ENCODE results near the gene ACTL9.

ACTL9 gene

GRCh38 chr19:8654591-8655339, 43.8 kb downstream of the ACTL9 start:
- Histone ChIP-seq H2BK15ac (replicated peaks; ENCODE audit: low read depth) (no peak overlapping the region), H3K4me1 (ENCODE audit: control insufficient read depth, low read depth, low read length) (no peaks in the 10 kb centered on the region), H3K9ac (ENCODE audit: low read length) (no peak overlapping the region), H3K23ac (ENCODE audit: low read length) (no peak overlapping the region), H3K36me3 (ENCODE audit: control insufficient read depth, insufficient read depth, low read length) (no peaks in the 10 kb centered on the region), H3K4me3 (ENCODE audit: low read length) (no peak overlapping the region), H4K8ac (ENCODE audit: low read depth, low read length) (no peak overlapping the region), H3K4ac (ENCODE audit: low read depth, low read length) (no peak overlapping the region), H4K5ac (ENCODE audit: low read length) (no peak overlapping the region), H3K4me2 (ENCODE audit: low read length) (no peak overlapping the region), H3K27ac (ENCODE audit: low read depth, low read length) (no peak overlapping the region), H2BK120ac (ENCODE audit: low read depth, low read length) (no peak overlapping the region), H2BK5ac (ENCODE audit: low read length) (no peak overlapping the region), H3K56ac (ENCODE audit: low read length) (peak overlapping the region; percentile 58), H2AK5ac (ENCODE audit: low read length) (no peak overlapping the region), H3K79me1 (ENCODE audit: low read length) (no peaks in the 10 kb centered on the region), H3K79me2 (ENCODE audit: control insufficient read depth, insufficient read depth, low read length) (no peaks in the 10 kb centered on the region), H3K18ac (ENCODE audit: low read length) (no peak overlapping the region), H3K27me3 (ENCODE audit: insufficient read depth, low read length, poor library complexity) (no peaks in the 10 kb centered on the region)
- peak; percentile 68 for DNase-seq
- WGBS (ENCODE audit: extremely low coverage, insufficient coverage, low lambda C conversion rate) = no CpG with 5 or more reads among the region's 15 CpGs

- Histone ChIP-seq H3K56ac (ENCODE audit: low read length) (no peak overlapping the region), H3K79me1 (ENCODE audit: low read length) (no peaks in the 10 kb centered on the region), H2BK5ac (ENCODE audit: low read length) (no peak overlapping the region), H3K4me2 (ENCODE audit: low read length) (no peak overlapping the region), H3K4me3 (ENCODE audit: low read length) (no peak overlapping the region), H3K27me3 (ENCODE audit: insufficient read depth, low read length, poor library complexity) (no peaks in the 10 kb centered on the region), H3K18ac (ENCODE audit: low read length) (no peak overlapping the region), H3K79me2 (ENCODE audit: control insufficient read depth, insufficient read depth, low read length) (no peaks in the 10 kb centered on the region), H2BK15ac (replicated peaks; ENCODE audit: low read depth) (no peak overlapping the region), H3K36me3 (ENCODE audit: control insufficient read depth, insufficient read depth, low read length) (no peaks in the 10 kb centered on the region), H3K9ac (ENCODE audit: low read length) (no peak overlapping the region), H3K4ac (ENCODE audit: low read depth, low read length) (no peak overlapping the region), H3K23ac (ENCODE audit: low read length) (no peak overlapping the region), H3K4me1 (ENCODE audit: control insufficient read depth, low read depth, low read length) (no peaks in the 10 kb centered on the region), H2AK5ac (ENCODE audit: low read length) (no peak overlapping the region), H4K5ac (ENCODE audit: low read length) (no peak overlapping the region), H2BK120ac (ENCODE audit: low read depth, low read length) (no peak overlapping the region), H3K27ac (ENCODE audit: low read depth, low read length) (no peak overlapping the region), H4K8ac (ENCODE audit: low read depth, low read length) (no peak overlapping the region)
- no peak for DNase-seq
- WGBS (ENCODE audit: extremely low coverage, insufficient coverage, low lambda C conversion rate) = no CpG with 5 or more reads among the region's 6 CpGs
Measured at GRCh38 chr19:8648240-8648639, 50.4 kb downstream of the ACTL9 start.

All from mesendoderm (in vitro differentiated cells).